ENCODE results near the gene MAD1L1. TPM values are rescaled to one million over a fixed set of nuclear protein-coding genes. Genes with fewer than 3 reads are reported as not detected.
"Not testable (repeated sequence)": the region's sequence is repeated elsewhere in the genome, so short reads cannot be mapped to it uniquely, and the experiment has no call there.

Gene MAD1L1
- total RNA-seq, 2 donors from 2014 or later: 18.9 to 24.9 TPM

DNA sequence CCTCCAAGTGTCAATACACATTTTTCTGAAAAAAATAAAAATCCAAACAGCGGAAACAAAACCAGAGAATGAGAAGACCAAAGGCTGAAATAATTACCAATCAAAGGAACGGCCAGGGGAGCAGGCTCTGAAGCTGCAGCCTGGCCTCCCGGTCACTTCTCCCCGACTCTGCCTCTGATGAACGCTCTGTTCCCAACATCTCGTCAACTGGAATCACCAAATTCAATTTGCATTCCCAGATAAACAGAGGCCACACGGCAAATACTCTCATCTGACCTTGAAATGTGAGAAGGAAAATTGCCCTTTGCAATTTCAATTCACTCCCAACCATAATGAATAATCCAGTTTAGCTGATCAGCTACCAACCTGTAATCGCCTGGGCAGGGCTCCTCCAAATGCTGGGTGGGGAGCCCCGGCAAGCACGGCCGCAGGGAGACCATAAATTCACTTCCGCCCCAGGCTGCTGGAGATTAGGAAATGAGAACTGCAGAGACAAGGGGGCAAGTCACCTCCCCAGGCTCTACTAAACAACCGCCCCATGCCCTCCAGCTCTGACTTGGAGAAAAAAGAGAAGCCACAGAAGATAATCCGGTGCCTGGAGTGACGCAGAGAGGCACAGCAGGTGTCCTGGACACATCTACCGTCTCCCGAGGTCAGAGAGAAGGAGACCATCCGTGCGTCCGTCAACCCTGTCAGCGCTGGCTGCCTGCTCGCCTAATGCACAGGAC lies 153.2 kb downstream of the MAD1L1 start:
- ATAC-seq (no peak), DNase-seq (no peak)
- intact Hi-C loops (cut with DNase I): no loop called here

- ATAC-seq (no peak), DNase-seq (no peak)
- intact Hi-C loops (cut with DNase I): no loop called here
Observed at GRCh38 chr7:2078899-2079298, 153.8 kb downstream of the MAD1L1 start.

GRCh38 chr7:2076649-2077064 lies 156.1 kb downstream of the MAD1L1 start:
- DNase-seq (no peak), ATAC-seq (no peak)
- intact Hi-C loops (cut with DNase I): no loop called here

- intact Hi-C loops (cut with DNase I): no loop called here
- DNase-seq: no peak
- ATAC-seq: no peak
Observed at GRCh38 chr7:2075811-2076210, 156.9 kb downstream of the MAD1L1 start.

DNA sequence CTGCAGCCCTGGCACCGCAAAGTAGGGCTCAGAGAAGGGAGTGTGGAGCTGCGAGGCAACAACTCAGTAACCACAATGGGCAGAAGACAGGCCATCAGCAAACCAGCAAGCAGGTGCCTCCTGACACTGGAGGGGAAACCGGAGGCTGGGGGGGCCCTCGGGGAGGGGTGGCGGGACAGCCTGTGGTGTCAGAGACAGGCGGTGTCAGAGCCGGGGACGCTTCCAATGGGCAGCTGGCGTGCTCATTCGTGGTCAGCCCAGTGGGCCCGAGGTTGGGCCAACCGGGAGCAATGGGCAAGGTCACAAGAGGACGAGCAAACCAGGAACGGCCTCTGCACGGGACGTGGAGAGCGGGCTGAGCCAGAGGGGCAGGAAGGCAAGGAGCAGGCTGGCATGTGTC lies 158.1 kb downstream of the MAD1L1 start:
- intact Hi-C loops (cut with DNase I): no loop called here
- ATAC-seq: no peak

GRCh38 chr7:2072798-2073197 lies 159.9 kb downstream of the MAD1L1 start:
- DNase-seq (no peak), ATAC-seq (no peak)
- intact Hi-C loops (cut with DNase I): no loop called here

More for the DNA sequence above, 158.1 kb downstream of the MAD1L1 start:
- no peak for DNase-seq

- DNase-seq (no peak), ATAC-seq (no peak)
- intact Hi-C loops (cut with DNase I): no loop called here
Observed at GRCh38 chr7:2072042-2072441, 160.7 kb downstream of the MAD1L1 start.

DNA sequence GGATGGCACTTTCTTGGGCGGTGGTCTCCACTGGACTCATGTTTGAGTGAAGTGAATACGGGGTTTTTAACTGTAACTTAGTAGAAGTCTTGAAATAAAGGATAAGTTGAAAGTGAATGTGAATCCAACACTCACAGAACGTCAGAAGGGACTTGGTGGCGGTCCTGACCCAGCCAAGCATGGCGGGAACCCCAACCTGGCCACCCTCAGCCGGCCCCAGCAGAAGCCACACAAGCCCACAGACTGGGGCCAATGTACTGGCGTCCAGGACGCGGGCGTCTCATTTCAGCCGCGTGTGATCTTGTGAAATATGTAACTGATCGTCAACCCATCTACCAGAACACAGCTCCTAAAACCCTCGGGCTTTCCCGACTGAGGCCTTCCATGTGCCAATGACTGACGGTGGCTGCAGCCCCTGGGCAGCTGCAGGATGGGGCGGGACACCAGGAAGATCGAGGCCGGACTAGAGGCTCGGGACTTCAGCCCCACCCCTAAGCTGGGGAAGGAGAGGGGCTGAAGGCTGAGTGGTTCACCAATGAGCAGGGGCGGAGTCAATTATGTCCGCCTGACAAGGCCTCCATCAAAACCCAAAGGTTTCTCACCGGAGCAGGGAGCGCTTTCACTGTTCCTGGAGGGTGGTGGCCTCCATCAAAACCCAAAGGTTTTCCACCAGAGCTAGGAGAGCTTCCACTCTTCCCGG lies 161.5 kb downstream of the MAD1L1 start:
- intact Hi-C loops (cut with DNase I): no loop called here
- DNase-seq: no peak
- ATAC-seq: no peak

GRCh38 chr7:2070151-2070763 lies 162.5 kb downstream of the MAD1L1 start:
- DNase-seq (no peak), ATAC-seq (no peak)
- intact Hi-C loops (cut with DNase I): no loop called here

- DNase-seq (no peak), ATAC-seq (no peak)
- intact Hi-C loops (cut with DNase I): no loop called here
Observed at GRCh38 chr7:2069472-2069860, 163.3 kb downstream of the MAD1L1 start.

- no peak for DNase-seq
- no peak for ATAC-seq
- intact Hi-C loops (cut with DNase I): no loop called here
Observed at GRCh38 chr7:2068693-2069471, 163.9 kb downstream of the MAD1L1 start.

DNA sequence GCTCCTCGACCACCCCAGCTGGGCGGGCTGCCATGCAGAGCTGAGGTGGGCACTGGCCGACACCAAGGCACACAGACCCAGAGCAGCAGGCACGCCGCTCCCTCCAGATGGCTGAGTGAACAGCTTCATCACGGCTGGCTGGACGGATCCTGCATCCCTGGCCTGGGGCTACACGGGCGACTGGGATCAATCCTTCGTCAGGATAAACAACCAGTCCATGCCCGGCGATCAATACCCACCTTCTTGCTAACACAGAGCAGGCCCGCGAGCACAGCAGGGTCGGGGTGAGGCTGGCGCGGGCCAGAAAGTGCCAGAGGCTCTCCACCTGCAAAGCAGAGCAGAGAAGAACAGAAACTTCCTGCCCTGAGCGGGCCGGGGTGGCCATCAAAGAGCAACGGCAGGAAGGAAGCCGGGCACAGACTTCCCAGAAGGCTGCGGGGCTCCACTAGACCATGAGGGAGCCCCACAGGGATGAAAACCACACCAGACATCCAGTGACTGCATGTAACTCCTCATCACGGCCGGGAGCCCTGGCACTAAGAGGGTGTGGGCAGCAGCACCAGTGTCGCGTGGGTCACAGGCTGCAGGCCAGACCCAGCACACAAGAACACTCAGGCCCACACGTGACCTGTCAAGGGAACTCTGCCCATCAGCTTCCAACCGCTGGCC lies 166.4 kb downstream of the MAD1L1 start:
- peak in 1 of 2 donors; percentile 51 for ATAC-seq
- intact Hi-C loops (cut with DNase I): no loop called here
- no peak for DNase-seq

GRCh38 chr7:2065528-2065927 lies 167.2 kb downstream of the MAD1L1 start:
- no peak for ATAC-seq
- intact Hi-C loops (cut with DNase I): no loop called here

DNA sequence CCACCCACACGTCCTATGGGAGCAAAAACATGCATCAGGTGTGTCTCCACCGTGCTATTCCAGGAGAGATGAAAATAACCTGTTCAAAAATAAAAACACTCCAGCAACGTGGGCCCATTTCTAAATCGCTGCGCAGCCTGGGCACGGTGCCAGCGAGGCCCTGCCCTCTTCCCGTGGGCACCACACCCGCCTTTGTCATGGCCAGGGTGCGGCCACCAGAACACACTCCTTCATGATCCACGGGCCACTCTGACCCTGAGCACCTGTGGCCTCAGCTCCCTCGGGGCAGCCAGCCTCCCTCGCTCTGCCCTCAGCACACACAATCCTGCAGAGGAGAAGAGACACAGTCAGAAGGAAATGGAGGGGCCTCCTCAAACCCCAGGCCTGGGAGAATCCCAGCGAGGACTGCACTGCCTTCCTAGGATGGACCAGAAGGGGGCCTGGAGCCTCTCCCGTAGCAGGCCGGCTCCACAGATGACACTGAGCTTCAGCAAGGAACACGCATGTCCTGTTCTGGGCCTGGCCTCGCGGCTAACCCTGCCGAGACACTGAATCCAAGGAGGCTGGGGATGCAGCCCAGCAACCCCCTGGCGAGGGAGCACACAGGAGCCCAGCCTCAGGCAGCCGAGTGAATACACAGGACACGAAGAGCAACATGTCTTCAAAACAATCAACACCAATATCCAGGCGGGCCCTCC lies 169.0 kb downstream of the MAD1L1 start:
- intact Hi-C loops (cut with DNase I): no loop called here
- DNase-seq: peak; percentile 63
- ATAC-seq: peak; percentile 17 to 58

More at GRCh38 chr7:2065528-2065927, 167.2 kb downstream of the MAD1L1 start:
- no peak for DNase-seq

GRCh38 chr7:2062648-2063047 lies 170.1 kb downstream of the MAD1L1 start:
- DNase-seq (no peak), ATAC-seq (no peak)
- intact Hi-C loops (cut with DNase I): no loop called here

GRCh38 chr7:2060701-2061100 lies 172.0 kb downstream of the MAD1L1 start:
- intact Hi-C loops (cut with DNase I): no loop called here
- ATAC-seq: no peak
- no peak for DNase-seq

GRCh38 chr7:2059964-2060700 lies 172.6 kb downstream of the MAD1L1 start:
- DNase-seq: no peak
- intact Hi-C loops (cut with DNase I): no loop called here
- ATAC-seq: no peak

- ATAC-seq; intact Hi-C loops (cut with DNase I); DNase-seq: not testable (repeated sequence)
Observed at GRCh38 chr7:2058246-2058645, 174.5 kb downstream of the MAD1L1 start.
